Erythroblast (primary cell): Measurements from ENCODE around the gene DLX6.

Experiments used
- GATA1 ChIP-seq: IDR thresholded peaks from 2 replicates; pipeline ENCODE4 v1.6.1; 2011; ENCODE audit warnings: low read depth, mild to moderate bottlenecking, control low read depth, low read length, moderate library complexity
- POLR2A ChIP-seq: IDR thresholded peaks from 2 replicates; pipeline ENCODE4 v1.6.1; 2011; ENCODE audit warnings: mild to moderate bottlenecking, low read length

DNA sequence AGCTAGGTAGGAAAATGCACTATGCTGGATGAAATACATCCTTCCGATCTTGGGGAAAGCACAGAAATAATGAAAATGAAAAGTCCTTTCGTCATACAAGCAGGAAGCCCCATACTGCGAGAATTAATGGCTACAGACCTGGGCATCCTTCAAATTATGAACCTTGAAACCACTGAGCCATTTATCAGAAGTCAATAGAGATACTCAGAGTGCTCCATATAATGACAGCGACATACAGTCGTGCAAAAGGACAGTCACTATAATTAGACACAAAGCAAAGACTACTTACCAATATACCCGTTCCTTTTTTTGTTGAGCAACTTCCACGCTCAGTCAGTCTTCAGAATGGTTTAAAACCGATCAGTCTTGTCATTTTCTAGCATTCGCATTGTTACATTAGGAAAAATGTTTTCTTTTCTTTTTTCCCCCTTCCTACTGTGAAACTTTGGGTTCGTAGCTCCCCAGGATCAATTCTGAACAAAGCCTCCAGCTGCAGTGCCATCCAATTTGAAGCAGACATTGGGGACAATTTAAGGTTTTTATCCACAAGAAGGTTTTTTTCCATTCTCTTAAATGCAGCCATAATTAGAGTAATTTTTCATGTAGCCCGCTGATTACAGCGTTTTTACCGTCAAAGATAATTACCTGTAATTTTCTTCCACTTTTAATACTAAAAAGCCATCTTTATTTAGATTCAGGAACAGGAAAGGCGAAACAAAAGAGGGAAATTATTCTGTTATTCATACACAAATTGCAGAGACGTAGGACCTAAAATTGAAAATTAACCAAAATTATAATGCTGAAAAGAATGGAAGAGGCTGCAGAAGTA, 6.4 kb downstream of the DLX6 start:
- TF ChIP-seq POLR2A, result no peak
- TF ChIP-seq GATA1, result no peak
